Measurements from ENCODE around the gene RAB11B. TPM values are rescaled to one million over a fixed set of nuclear protein-coding genes. Genes with fewer than 3 reads are reported as not detected.

Gene RAB11B
- total RNA-seq, 4 donors from 2014 or later: 17.4 to 95.8 (median 60.1) TPM

- no peaks in the 10 kb centered on the region for H3K36me3 ChIP-seq
- peak overlapping the region in 1 of 2 donors; percentile 54 for H3K27ac ChIP-seq
- H3K9me3 ChIP-seq: no peaks in the 10 kb centered on the region
- H3K4me3 ChIP-seq: no peak overlapping the region
- intact Hi-C loops (cut with DNase I; ENCODE audit: low total_unique reads): no loop called here
- no peaks in the 10 kb centered on the region for H3K27me3 ChIP-seq
- no peak for TF ChIP-seq POLR2A (IDR thresholded peaks at IDR 0.05)
- TF ChIP-seq, protein P1, sequence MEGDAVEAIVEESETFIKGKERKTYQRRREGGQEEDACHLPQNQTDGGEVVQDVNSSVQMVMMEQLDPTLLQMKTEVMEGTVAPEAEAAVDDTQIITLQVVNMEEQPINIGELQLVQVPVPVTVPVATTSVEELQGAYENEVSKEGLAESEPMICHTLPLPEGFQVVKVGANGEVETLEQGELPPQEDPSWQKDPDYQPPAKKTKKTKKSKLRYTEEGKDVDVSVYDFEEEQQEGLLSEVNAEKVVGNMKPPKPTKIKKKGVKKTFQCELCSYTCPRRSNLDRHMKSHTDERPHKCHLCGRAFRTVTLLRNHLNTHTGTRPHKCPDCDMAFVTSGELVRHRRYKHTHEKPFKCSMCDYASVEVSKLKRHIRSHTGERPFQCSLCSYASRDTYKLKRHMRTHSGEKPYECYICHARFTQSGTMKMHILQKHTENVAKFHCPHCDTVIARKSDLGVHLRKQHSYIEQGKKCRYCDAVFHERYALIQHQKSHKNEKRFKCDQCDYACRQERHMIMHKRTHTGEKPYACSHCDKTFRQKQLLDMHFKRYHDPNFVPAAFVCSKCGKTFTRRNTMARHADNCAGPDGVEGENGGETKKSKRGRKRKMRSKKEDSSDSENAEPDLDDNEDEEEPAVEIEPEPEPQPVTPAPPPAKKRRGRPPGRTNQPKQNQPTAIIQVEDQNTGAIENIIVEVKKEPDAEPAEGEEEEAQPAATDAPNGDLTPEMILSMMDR (IDR thresholded peaks at IDR 0.05): peak; percentile 39 to 57 (median 54)
- DNase-seq: peak; percentile 49 to 72
- peaks cover 0 to 23% of the 10 kb centered on the region in 2 donors for H3K4me1 ChIP-seq
These were observed 6.5 kb downstream of the RAB11B start for GRCh38 chr19:8396563-8397203.

GRCh38 chr19:8397271-8397670 lies 7.1 kb downstream of the RAB11B start:
- Histone ChIP-seq H3K4me3 (no peak overlapping the region), H3K27me3 (no peaks in the 10 kb centered on the region), H3K36me3 (no peaks in the 10 kb centered on the region), H3K27ac (peak overlapping the region in 1 of 2 donors; percentile 54), H3K9me3 (no peaks in the 10 kb centered on the region), H3K4me1 (peaks cover 0 to 17% of the 10 kb centered on the region in 2 donors)
- no peak for TF ChIP-seq POLR2A (IDR thresholded peaks at IDR 0.05)
- TF ChIP-seq, protein P1 (IDR thresholded peaks at IDR 0.05): no peak
- DNase-seq: no peak
- intact Hi-C loops (cut with DNase I; ENCODE audit: low total_unique reads): no loop called here

DNA sequence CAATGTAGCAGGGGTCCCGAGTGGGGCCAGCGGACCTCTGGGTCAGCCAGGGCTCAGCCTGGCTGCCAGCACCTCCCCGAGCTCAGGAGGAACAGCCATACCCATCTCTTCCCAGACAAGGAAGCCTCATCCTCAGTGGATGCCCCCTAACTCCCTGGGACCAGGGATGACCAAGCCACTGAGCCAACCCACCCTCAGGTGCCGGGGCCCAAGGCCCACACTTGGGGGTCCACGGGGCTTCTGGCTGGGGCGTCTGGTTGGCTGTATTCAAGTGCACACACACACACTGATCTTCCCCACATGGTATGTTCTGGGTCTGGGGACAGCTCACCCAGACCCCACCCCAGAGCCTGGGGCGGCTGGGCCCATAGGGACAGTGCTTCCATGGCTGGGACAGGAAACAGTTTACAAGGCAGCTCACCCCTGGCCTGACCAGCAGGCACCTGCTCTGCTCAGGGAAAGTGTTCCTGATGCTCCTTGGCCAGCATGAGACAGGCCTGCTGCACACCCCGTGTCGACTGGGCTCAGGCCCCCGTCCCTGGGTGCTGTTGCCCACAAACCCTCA lies 7.7 kb downstream of the RAB11B start:
- peak overlapping the region in 1 of 2 donors; percentile 54 for H3K27ac ChIP-seq
- intact Hi-C loops (cut with DNase I; ENCODE audit: low total_unique reads): no loop called here

GRCh38 chr19:8398311-8398771 lies 8.2 kb downstream of the RAB11B start:
- H3K36me3 ChIP-seq: no peaks in the 10 kb centered on the region
- H3K4me1 ChIP-seq: peaks cover 0 to 14% of the 10 kb centered on the region in 2 donors
- no peaks in the 10 kb centered on the region for H3K9me3 ChIP-seq
- TF ChIP-seq, protein P1 (IDR thresholded peaks at IDR 0.05): no peak
- no peak for TF ChIP-seq POLR2A (IDR thresholded peaks at IDR 0.05)
- no peak overlapping the region for H3K27ac ChIP-seq
- intact Hi-C loops (cut with DNase I; ENCODE audit: low total_unique reads): no loop called here
- H3K27me3 ChIP-seq: no peaks in the 10 kb centered on the region
- H3K4me3 ChIP-seq: no peak overlapping the region
- DNase-seq: no peak

More for the DNA sequence above, 7.7 kb downstream of the RAB11B start:
- peaks cover 0 to 15% of the 10 kb centered on the region in 2 donors for H3K4me1 ChIP-seq
- H3K36me3 ChIP-seq: no peaks in the 10 kb centered on the region
- H3K4me3 ChIP-seq: no peak overlapping the region
- no peaks in the 10 kb centered on the region for H3K9me3 ChIP-seq
- TF ChIP-seq POLR2A (IDR thresholded peaks at IDR 0.05): no peak
- TF ChIP-seq, protein P1 (IDR thresholded peaks at IDR 0.05): no peak
- DNase-seq: no peak
- no peaks in the 10 kb centered on the region for H3K27me3 ChIP-seq

GRCh38 chr19:8399681-8400188 lies 9.6 kb downstream of the RAB11B start:
- Histone ChIP-seq H3K9me3 (no peaks in the 10 kb centered on the region), H3K27ac (no peak overlapping the region), H3K4me3 (no peak overlapping the region), H3K36me3 (no peaks in the 10 kb centered on the region), H3K27me3 (no peaks in the 10 kb centered on the region), H3K4me1 (peaks cover 0 to 12% of the 10 kb centered on the region in 2 donors)
- no peak for TF ChIP-seq POLR2A (IDR thresholded peaks at IDR 0.05)
- TF ChIP-seq, protein P1 (IDR thresholded peaks at IDR 0.05): no peak
- intact Hi-C loops (cut with DNase I; ENCODE audit: low total_unique reads): loop anchor here (10.0 kb wide), 1 partner anchor 45 kb away; no protein-coding TSS in a partner anchor
- no peak for DNase-seq
